Mammary epithelial cell (primary cell): Measurements from ENCODE around the gene MDM2.

Experiments used
- CTCF ChIP-seq, 2 donors: IDR thresholded peaks in 1 of 2; conservative IDR thresholded peaks in 1 of 2; 2 replicates each; pipeline ENCODE4 v1.5.1; 2011 to 2012; ENCODE audit warnings: inconsistent platforms in 2 of 2, low read length in 2 of 2, mild to moderate bottlenecking in 2 of 2, control low read depth in 1 of 2, low read depth in 1 of 2; ENCODE audit not compliant: insufficient read depth in 1 of 2; ENCODE audit errors: extremely low read depth in 1 of 2
- EZH2 ChIP-seq: IDR thresholded peaks from 2 replicates; pipeline ENCODE4 v1.6.1; 2012; ENCODE audit warnings: low read length, inconsistent platforms, borderline replicate concordance

GRCh38 chr12:68803948-68804656 is 3.9 kb upstream of the MDM2 start:
- TF ChIP-seq CTCF (conservative IDR thresholded peaks at IDR 0.05 in 1 of 2, IDR thresholded peaks at IDR 0.05 in 1 of 2; ENCODE audit: extremely low read depth in 1 of 2, insufficient read depth in 1 of 2, low read depth in 1 of 2, low read length in 2 of 2): no peak
- TF ChIP-seq EZH2: no peak
